ENCODE results near the gene CHD5.

- no peak for TF ChIP-seq TAF1 (IDR thresholded peaks at IDR 0.05; ENCODE audit: low read depth, low read length)
- TF ChIP-seq POLR2A (IDR thresholded peaks at IDR 0.05; ENCODE audit: low read depth, low read length): no peak
- TF ChIP-seq POLR2AphosphoS5 (IDR thresholded peaks at IDR 0.05; ENCODE audit: low read depth, low read length): no peak
- TF ChIP-seq PAX5 (IDR thresholded peaks at IDR 0.05; ENCODE audit: insufficient read depth, low read length, severe bottlenecking): no peak
- no peak for TF ChIP-seq POU2F2 (IDR thresholded peaks at IDR 0.05; ENCODE audit: low read depth, low read length)
Measured at GRCh38 chr1:6105763-6106162, 74.4 kb downstream of the CHD5 start.

Measured in GM12891 (cell line).